Nephron progenitor cell (in vitro differentiated cells): Measurements from ENCODE around the gene LDHB.
"Not testable (repeated sequence)": the region's sequence is repeated elsewhere in the genome, so short reads cannot be mapped to it uniquely, and the experiment has no call there.

ENCODE experiments used
- DNase-seq: peaks from one replicate; pipeline ENCODE4 v3.0.0; 2021
- H3K27ac Mint-ChIP-seq: 2 replicates; pipeline ENCODE4 v1.8.0; 2021; ENCODE audit warnings: mild to moderate bottlenecking, moderate library complexity, mixed read lengths
- H3K27me3 Mint-ChIP-seq: 2 replicates; pipeline ENCODE4 v1.8.0; 2021; ENCODE audit warnings: mild to moderate bottlenecking, low read depth, mixed read lengths; ENCODE audit not compliant: poor library complexity
- H3K36me3 Mint-ChIP-seq: 2 replicates; pipeline ENCODE4 v1.8.0; 2021; ENCODE audit warnings: low read depth, mixed read lengths
- H3K4me1 Mint-ChIP-seq: 2 replicates; pipeline ENCODE4 v1.8.0; 2021; ENCODE audit warnings: mixed read lengths
- H3K4me3 Mint-ChIP-seq: 2 replicates; pipeline ENCODE4 v1.8.0; 2021; ENCODE audit warnings: mild to moderate bottlenecking, moderate library complexity, mixed read lengths
- H3K9me3 Mint-ChIP-seq: 2 replicates; pipeline ENCODE4 v1.8.0; 2021; ENCODE audit warnings: mild to moderate bottlenecking, moderate library complexity, mixed read lengths
- CTCF ChIP-seq: fragments of 200-600 bp; sonication (generic); IDR thresholded peaks from 2 replicates; pipeline ENCODE4 v1.5.0; 2021; ENCODE audit warnings: antibody characterized with exemption

The LDHB gene

GRCh38 chr12:21602774-21603173 is 54.9 kb downstream of the LDHB start:
- Mint-ChIP-seq H3K9me3 (no peaks in the 10 kb centered on the region), H3K36me3 (no peaks in the 10 kb centered on the region), H3K27ac (no peak overlapping the region), H3K4me3 (no peak overlapping the region), H3K4me1 (peaks cover 14% of the 10 kb centered on the region), H3K27me3 (no peaks in the 10 kb centered on the region)
- no peak for DNase-seq
- TF ChIP-seq CTCF: no peak

GRCh38 chr12:21600196-21600595 is 57.4 kb downstream of the LDHB start:
- no peaks in the 10 kb centered on the region for H3K27me3 Mint-ChIP-seq
- H3K4me1 Mint-ChIP-seq: peaks cover 14% of the 10 kb centered on the region
- no peaks in the 10 kb centered on the region for H3K36me3 Mint-ChIP-seq
- TF ChIP-seq CTCF: no peak
- no peak overlapping the region for H3K27ac Mint-ChIP-seq
- no peak for DNase-seq
- H3K4me3 Mint-ChIP-seq: no peak overlapping the region
- H3K9me3 Mint-ChIP-seq: no peaks in the 10 kb centered on the region

- H3K4me3 Mint-ChIP-seq: no peak overlapping the region
- DNase-seq: no peak
- no peak overlapping the region for H3K27ac Mint-ChIP-seq
- no peak for TF ChIP-seq CTCF
- no peaks in the 10 kb centered on the region for H3K9me3 Mint-ChIP-seq
- H3K27me3 Mint-ChIP-seq: no peaks in the 10 kb centered on the region
- H3K4me1 Mint-ChIP-seq: peaks cover 14% of the 10 kb centered on the region
- no peaks in the 10 kb centered on the region for H3K36me3 Mint-ChIP-seq
These were observed 58.3 kb downstream of the LDHB start for GRCh38 chr12:21599143-21599999.

- Mint-ChIP-seq H3K4me1 (peaks cover 10% of the 10 kb centered on the region), H3K4me3 (no peak overlapping the region), H3K9me3 (no peaks in the 10 kb centered on the region), H3K27ac (no peak overlapping the region), H3K27me3 (no peaks in the 10 kb centered on the region), H3K36me3 (no peaks in the 10 kb centered on the region)
- no peak for DNase-seq
- no peak for TF ChIP-seq CTCF
These were observed 59.0 kb downstream of the LDHB start for GRCh38 chr12:21598651-21599050.

GRCh38 chr12:21595356-21595755 is 62.3 kb downstream of the LDHB start:
- H3K4me1 Mint-ChIP-seq, H3K36me3 Mint-ChIP-seq, H3K27me3 Mint-ChIP-seq, DNase-seq, H3K27ac Mint-ChIP-seq, H3K4me3 Mint-ChIP-seq: not testable (repeated sequence)
- peaks cover 23% of the 10 kb centered on the region for H3K9me3 Mint-ChIP-seq

- Mint-ChIP-seq H3K4me1 (no peaks in the 10 kb centered on the region), H3K27ac (no peak overlapping the region), H3K4me3 (no peak overlapping the region), H3K27me3 (no peaks in the 10 kb centered on the region), H3K36me3 (no peaks in the 10 kb centered on the region), H3K9me3 (no peaks in the 10 kb centered on the region)
- no peak for DNase-seq
- TF ChIP-seq CTCF: no peak
These were observed 72.2 kb downstream of the LDHB start for GRCh38 chr12:21585485-21585884.
